Upper lobe of left lung (tissue), 6 donors: Measurements from ENCODE around the gene MDC1. TPM values are rescaled to one million over a fixed set of nuclear protein-coding genes. Genes with fewer than 3 reads are reported as not detected.
"Not testable (repeated sequence)": the region's sequence is repeated elsewhere in the genome, so short reads cannot be mapped to it uniquely, and the experiment has no call there.

Source experiments
- ATAC-seq, 2 donors: fragments of 200-7000 bp; cut with Tn5 transposase; one replicate each; pipeline ENCODE4 v1.9.1; 2022; ENCODE audit warnings: mild to moderate bottlenecking in 2 of 2, moderate library complexity in 2 of 2; ENCODE audit not compliant: low FRiP score in 2 of 2
- DNase-seq, 2 donors: peaks; one replicate each; pipeline ENCODE4 v3.0.0-alpha.2; 2019 to 2020
- H3K27ac ChIP-seq, 4 donors: fragments of 200-600 bp; sonication (generic); one replicate each; pipeline ENCODE4 v1.5.1; 2016 to 2019
- H3K27me3 ChIP-seq, 4 donors: fragments of 200-600 bp; sonication (generic); one replicate each; pipeline ENCODE4 v1.5.1; 2017 to 2019
- H3K36me3 ChIP-seq, 4 donors: fragments of 200-600 bp; sonication (generic); one replicate each; pipeline ENCODE4 v1.5.1; 2016 to 2019
- H3K4me1 ChIP-seq, 4 donors: fragments of 200-600 bp; sonication (generic); one replicate each; pipeline ENCODE4 v1.5.1; 2018 to 2019
- H3K4me3 ChIP-seq, 4 donors: fragments of 200-600 bp; sonication (generic); one replicate each; pipeline ENCODE4 v1.5.1; 2017 to 2019; ENCODE audit warnings: mild to moderate bottlenecking in 2 of 4, moderate library complexity in 1 of 4
- H3K9me3 ChIP-seq, 4 donors: fragments of 200-600 bp; sonication (generic); one replicate each; pipeline ENCODE4 v1.5.1; 2018 to 2019
- CTCF ChIP-seq, 6 experiments: fragments of 450-650 bp in 4 of 6; fragments of 200-600 bp in 2 of 6; sonication (generic) in 2 of 6; IDR thresholded peaks; one replicate each; pipeline ENCODE4 v1.5.1; 2016 to 2019; ENCODE audit warnings: antibody characterized with exemption in 6 of 6
- EP300 ChIP-seq, 4 donors: sonication (generic); formaldehyde crosslinking; IDR thresholded peaks; one replicate each; pipeline ENCODE4 v1.5.1; 2017; ENCODE audit warnings: antibody characterized with exemption in 4 of 4, control low read depth in 2 of 4
- POLR2A ChIP-seq, 4 donors: fragments of 450-650 bp; IDR thresholded peaks; one replicate each; pipeline ENCODE4 v1.5.1; 2016 to 2017; ENCODE audit warnings: antibody characterized with exemption in 4 of 4, mild to moderate bottlenecking in 2 of 4
- POLR2AphosphoS5 ChIP-seq, 2 donors: sonication (generic); formaldehyde crosslinking; IDR thresholded peaks; one replicate each; pipeline ENCODE4 v1.5.1; 2017; ENCODE audit warnings: antibody characterized with exemption in 2 of 2
- WGBS, 2 donors: methylation state at CpG; one replicate each; pipeline ENCODE4 v1.1.5; 2017 to 2018; 5-methylcytosine and 5-hydroxymethylcytosine counted together
- total RNA-seq, 6 donors: library from RNA; depleted of rRNA in 4 of 6; stranded (reverse); fragments of >200 nt in 4 of 6; gene quantifications; one replicate each; pipeline versions ENCODE4 v1.1.0 to v1.2.1, GENCODE V29; 2016 to 2021
- donor health status: DM: no; HTN: no; CAD: no; lungs with moderate emphysema.
- donor health status: DM: no; HTN: yes; CAD: no; lungs with severe emphysema.

MDC1 gene
- 10 to 100 TPM; 13.5 to 33.5 (median 24.2) TPM for total RNA-seq

DNA sequence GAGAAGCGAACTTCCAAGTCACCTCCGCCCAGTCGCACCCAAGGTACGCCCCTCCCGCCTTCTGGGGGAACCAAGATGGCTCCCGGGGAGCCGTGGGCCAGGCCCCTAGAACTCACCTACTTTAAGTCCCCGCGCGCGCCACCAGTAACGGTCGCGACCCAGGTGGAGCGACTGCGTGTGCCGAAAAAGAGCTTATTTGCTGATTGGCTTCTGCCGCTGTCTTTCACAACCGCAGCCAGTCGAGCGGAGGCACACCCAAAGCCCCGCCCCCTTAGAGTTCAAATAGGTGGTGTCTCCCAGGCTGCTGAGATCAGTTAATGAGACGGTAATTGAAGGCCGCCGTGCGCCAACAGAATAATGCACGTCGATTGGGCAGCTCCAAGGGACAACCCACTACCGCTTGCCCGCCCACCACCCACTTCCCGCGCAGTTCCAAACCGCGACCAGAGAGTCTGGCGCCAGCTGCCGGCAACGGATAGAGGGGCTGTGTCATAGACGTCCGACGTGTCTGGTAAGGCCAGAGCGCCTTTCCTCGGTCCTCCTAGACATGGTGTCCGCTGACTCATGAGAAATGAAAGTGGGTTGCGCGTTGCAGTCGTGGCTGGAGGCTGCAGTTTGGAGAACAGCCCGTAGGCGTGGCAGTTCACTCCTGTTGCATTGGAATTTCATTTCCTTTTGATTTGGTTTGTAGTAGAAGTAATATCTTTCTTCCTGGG, at the start of gene MDC1:
Gene MDC1 (minus strand): TSS at position 153 of the 716 bp plus-strand sequence. CDS start 2,106 bp downstream, outside the sequence.
- ATAC-seq (peak; percentile 91 to 97), DNase-seq (peak; percentile 96 to 100)
- Histone ChIP-seq H3K4me3 (peak within 1 kb of the TSS; percentile 52 to 76 (median 62)), H3K27ac (peak within 1 kb of the TSS; percentile 91 to 93 (median 92)), H3K9me3 (no peaks in the 10 kb centered on the region), H3K27me3 (no peaks in the 10 kb centered on the region), H3K36me3 (peaks cover 0 to 26% (median 14%) of the 10 kb centered on the region in 4 donors), H3K4me1 (peaks cover 35 to 37% (median 37%) of the 10 kb centered on the region in 4 donors)
- TF ChIP-seq POLR2A (IDR thresholded peaks at IDR 0.05), result peak in 3 of 4 donors; percentile 21 to 89 (median 61)
- TF ChIP-seq POLR2AphosphoS5 (IDR thresholded peaks at IDR 0.05), result peak; percentile 97
- peak in 5 of 6 experiments; percentile 44 to 77 (median 64) for TF ChIP-seq CTCF (IDR thresholded peaks at IDR 0.05)
- peak in 1 of 4 donors; percentile 2 for TF ChIP-seq EP300 (IDR thresholded peaks at IDR 0.05)
- WGBS, 2 donors, result 1 to 3% methylated on average over 16 to 45 of the region's 48 CpGs

DNA sequence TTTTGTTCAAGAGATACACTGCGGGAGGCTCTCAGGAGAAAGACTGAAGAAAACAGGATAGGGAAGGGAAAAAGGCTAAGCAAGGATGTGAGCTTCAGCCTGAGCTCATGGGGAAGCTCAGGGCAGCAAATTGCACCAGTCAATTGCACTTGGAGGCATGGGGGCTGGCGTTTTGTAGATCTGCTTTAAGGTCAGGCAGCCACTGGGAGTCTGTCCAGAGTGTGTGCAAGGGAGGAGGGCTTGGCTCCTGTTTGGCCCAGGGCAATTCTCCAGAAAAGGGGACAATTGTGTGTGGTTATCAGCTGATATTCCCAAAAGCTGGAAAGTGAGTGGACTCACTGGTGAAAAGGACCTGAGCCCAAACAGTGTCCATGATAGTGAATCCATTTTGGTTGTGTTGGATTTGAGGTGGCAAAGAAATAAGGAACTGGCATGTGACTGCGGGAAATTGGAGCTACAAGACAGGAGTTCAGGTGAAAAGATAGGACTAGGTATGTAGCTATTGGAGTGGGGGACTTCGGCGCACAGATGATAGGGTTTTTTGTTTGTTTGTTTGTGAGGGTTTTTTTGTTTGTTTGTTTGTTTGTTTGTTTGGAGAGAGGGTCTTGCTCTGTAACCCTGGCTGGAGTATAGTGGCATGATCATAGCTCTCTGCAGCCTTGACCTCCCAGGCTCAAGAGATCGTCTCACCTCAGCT, 49.5 kb upstream of the MDC1 start:
- no peak overlapping the region for H3K4me3 ChIP-seq
- H3K27ac ChIP-seq, result no peak overlapping the region
- DNase-seq (no peak), ATAC-seq (no peak)
- TF ChIP-seq EP300 (IDR thresholded peaks at IDR 0.05) (no peak), CTCF (IDR thresholded peaks at IDR 0.05) (no peak), POLR2AphosphoS5 (IDR thresholded peaks at IDR 0.05) (no peak), POLR2A (IDR thresholded peaks at IDR 0.05) (no peak)
- no peaks in the 10 kb centered on the region for H3K36me3 ChIP-seq
- no peaks in the 10 kb centered on the region for H3K9me3 ChIP-seq
- peaks cover 18 to 27% (median 25%) of the 10 kb centered on the region in 4 donors for H3K4me1 ChIP-seq
- no peaks in the 10 kb centered on the region for H3K27me3 ChIP-seq
- 89 to 90% methylated on average over 6 of the region's 6 CpGs for WGBS, 2 donors

GRCh38 chr6:30765495-30765894, 48.4 kb upstream of the MDC1 start:
- H3K4me3 ChIP-seq, H3K36me3 ChIP-seq, H3K27me3 ChIP-seq, H3K27ac ChIP-seq, ATAC-seq, H3K9me3 ChIP-seq, DNase-seq: not testable (repeated sequence)
- WGBS, 2 donors, result 77 to 83% methylated on average over 1 of the region's 1 CpG
- H3K4me1 ChIP-seq, result peaks cover 18 to 32% (median 27%) of the 10 kb centered on the region in 4 donors

GRCh38 chr6:30764490-30765043, 47.5 kb upstream of the MDC1 start:
- H3K4me1 ChIP-seq, result peaks cover 15 to 33% (median 22%) of the 10 kb centered on the region in 4 donors
- H3K27me3 ChIP-seq, H3K27ac ChIP-seq: not testable (repeated sequence)

DNA sequence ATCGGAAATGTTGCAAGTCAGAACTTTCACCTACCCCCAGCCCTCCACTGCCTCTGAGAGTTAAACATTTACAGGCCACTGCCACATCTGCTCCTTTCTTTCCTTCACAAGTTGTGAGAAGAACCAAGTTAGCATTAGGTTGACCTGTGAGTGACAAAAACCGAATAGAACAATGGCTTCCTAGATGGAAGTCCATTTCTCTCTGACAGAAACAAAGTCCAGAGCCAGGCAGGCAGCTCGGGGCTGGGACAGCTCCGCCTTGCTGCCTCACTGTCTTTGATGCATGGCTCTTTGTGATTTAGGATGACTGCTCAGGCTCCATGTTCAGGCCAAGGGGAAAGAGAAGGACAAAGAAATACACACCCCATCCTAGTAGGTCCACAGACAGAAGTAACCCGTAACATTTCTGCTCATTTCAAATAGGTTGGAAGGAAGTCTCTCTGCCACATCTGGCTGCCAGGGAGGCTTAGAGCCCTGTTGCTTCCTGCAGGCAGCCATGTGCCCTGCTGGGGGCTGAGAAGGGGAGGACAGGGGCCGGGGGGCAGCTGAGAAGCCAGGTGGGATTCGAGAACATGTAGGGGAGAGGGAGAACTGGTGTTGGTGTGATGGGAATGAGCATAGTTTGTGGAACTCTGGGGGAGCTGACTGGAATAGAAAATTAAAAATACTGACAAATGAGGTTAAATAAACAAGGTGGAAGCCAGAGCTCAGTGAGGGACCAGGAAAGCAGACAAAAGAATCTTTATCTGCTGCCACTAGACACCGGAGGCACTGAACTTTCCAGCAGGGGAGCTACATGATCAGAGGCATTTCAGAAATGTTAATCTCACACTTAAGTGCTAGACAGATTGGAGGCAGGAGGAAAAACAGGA, 46.8 kb upstream of the MDC1 start:
- DNase-seq, result no peak
- no peak for ATAC-seq
- no peak overlapping the region for H3K4me3 ChIP-seq
- no peaks in the 10 kb centered on the region for H3K9me3 ChIP-seq
- H3K27ac ChIP-seq, result no peak overlapping the region
- TF ChIP-seq EP300 (IDR thresholded peaks at IDR 0.05), result no peak
- peak in 1 of 6 experiments; percentile 12 for TF ChIP-seq CTCF (IDR thresholded peaks at IDR 0.05)
- no peak for TF ChIP-seq POLR2AphosphoS5 (IDR thresholded peaks at IDR 0.05)
- peaks cover 8 to 29% (median 15%) of the 10 kb centered on the region in 4 donors for H3K4me1 ChIP-seq
- 39 to 47% methylated on average over 8 of the region's 8 CpGs for WGBS, 2 donors
- H3K27me3 ChIP-seq, result no peaks in the 10 kb centered on the region
- no peaks in the 10 kb centered on the region for H3K36me3 ChIP-seq

More at GRCh38 chr6:30764490-30765043, 47.5 kb upstream of the MDC1 start:
- DNase-seq, H3K9me3 ChIP-seq, H3K36me3 ChIP-seq, ATAC-seq, H3K4me3 ChIP-seq: not testable (repeated sequence)
- WGBS, 2 donors, result 72 to 73% methylated on average over 13 of the region's 13 CpGs
